T-helper 1 cell (primary cell): ENCODE data around the gene BLCAP.
"Not testable (repeated sequence)": the region's sequence is repeated elsewhere in the genome, so short reads cannot be mapped to it uniquely, and the experiment has no call there.

Experiments used
- DNase-seq, 5 donors: peaks; one replicate each; pipeline ENCODE4 v3.0.0-alpha.2; 2012 to 2020

Gene BLCAP

DNA sequence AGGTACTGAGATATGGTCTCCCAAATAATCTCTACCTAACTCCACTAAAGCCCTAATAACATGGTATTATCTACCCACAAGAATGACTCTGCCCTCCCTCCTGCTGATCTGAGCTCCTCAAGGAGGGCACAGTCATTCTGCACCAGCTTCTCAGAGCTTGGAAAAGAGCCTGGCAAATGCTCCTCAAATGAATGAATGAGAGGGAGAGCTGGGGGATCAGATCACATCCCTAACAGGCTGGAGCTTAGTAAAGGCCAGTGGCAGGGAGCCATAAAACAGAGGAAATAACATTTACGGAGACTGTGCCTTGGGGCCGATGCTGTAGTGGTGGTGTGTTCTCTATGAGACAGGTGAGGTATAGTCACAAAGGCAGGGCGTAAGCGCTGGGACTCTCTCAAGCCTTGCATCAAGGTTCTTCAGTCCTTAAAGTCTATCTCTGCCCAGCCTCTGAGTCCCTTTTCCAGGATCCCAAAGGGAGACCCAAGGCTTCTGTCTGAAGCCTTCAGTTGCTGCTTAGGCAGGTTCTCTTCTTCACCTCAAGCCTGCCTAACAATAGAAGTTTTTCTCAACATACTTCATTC, 13.8 kb downstream of the BLCAP start:
- DNase-seq, result no peak

DNA sequence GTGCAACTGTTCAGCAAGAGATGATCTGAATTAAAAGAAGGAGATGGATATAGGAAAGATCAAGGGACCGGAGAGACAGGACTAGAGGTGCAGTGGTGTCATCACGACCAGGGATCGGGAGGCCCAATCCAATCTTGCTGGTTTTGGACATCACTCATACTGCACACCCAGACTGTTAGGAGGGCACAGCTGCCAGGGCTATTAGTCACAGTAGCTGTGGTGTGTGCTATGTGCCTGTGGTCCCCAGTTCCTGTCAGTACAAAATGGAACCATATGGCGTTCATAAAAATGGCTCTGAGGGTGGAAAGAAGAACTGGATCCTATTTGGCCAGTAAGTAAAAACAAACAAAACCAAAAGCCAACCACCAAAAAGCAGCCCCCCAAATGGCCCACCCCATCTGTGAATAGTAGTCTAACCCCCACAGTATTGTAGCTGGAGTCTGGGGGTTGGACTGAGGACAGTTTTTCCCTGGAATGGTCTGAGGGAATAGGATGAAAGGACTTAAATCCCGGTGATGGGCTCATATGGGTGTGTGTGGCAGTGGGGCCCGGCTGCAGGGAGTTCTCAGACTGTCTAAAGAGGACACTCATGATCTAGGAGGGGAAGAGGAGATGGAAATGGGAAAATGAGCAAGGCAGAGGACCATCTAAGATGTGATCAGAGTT, 15.9 kb downstream of the BLCAP start:
- no peak for DNase-seq

DNA sequence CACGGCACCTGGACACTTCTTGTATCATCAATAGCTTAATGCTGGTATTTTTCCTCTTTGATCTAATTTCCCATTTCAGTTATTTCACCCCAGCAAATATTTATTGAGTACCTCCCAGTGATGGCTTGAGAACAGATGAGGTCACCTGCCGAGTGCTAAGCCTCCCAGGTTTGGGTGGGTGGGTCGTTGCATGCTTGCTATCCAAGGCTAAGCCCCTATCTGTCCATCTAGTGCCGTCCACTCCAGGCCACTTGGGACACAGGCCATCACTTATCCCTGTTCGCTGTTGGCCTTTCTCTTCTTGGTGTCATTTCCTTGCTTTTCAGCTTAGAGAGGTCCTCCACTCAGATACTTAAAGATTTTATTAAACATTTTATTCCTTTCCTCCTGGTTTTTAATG, 17.4 kb downstream of the BLCAP start:
- no peak for DNase-seq

DNA sequence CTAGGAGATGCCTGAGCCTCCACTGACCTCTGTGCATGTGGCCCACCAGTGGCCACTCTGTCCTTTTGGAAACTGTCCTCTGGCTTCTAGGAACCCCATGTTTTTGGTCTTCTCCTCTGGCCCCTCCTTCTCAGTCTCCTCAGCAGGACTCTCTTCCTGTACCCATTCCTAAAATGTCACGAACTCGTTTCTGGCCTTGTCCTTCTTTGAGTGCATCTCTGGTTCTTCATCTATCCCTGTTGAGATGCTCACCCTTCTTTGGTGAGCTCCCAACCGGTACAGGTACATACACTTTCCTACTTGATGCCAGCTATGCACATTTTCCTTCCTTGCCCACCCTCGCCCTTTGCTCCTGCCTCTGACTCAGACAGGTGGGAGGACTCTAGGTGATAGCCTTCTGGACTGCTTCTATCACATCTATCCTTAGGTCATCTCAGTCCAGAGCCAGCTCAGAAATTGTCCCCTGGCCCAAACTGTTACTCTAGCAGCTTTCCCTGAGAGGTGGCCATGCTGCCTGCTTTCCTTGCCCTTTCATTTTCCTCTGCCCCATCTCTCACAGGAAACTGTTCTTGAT, 21.4 kb downstream of the BLCAP start:
- no peak for DNase-seq

DNA sequence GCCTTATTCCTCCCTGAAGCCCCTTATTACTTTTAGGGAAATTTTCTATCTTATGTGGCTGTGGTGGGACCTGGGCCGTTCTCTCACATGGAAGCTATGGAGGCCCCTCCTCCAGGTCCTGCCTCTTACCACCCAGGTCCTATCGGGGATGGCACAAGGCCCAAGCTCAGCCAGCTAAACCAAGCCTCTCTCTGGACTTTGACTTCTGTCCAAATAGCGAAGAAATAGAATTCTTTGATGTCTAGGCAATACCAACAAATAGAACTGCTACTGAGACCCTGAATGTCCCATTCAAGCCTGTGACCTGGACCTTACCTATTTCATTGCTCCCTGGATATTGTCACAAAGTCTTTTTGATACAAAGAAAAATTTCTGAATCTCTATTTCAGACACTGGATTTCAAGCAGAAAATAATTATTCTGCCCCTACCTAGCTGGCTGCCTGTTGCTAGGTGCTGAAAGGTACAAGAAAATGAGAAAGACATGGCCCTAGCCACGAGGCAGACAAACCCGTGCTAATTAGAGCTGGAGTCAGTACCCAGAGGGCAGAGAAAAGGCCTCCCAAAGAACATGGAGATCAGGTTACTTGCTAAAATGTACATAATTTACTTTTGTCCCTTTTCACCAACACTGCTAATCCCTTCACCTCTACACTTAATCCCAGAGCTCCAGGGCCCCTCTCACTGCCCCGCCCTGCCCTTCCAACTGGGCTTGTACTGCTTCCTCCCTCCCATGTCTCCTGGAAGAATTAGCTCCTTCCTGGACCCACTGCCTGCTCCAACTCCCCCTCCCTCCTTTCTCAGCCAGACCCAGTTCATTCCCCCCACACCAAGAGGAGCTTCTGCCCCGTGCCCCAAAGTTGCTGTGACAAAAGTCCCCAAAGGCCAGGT, 22.2 kb downstream of the BLCAP start:
- DNase-seq, result no peak

DNA sequence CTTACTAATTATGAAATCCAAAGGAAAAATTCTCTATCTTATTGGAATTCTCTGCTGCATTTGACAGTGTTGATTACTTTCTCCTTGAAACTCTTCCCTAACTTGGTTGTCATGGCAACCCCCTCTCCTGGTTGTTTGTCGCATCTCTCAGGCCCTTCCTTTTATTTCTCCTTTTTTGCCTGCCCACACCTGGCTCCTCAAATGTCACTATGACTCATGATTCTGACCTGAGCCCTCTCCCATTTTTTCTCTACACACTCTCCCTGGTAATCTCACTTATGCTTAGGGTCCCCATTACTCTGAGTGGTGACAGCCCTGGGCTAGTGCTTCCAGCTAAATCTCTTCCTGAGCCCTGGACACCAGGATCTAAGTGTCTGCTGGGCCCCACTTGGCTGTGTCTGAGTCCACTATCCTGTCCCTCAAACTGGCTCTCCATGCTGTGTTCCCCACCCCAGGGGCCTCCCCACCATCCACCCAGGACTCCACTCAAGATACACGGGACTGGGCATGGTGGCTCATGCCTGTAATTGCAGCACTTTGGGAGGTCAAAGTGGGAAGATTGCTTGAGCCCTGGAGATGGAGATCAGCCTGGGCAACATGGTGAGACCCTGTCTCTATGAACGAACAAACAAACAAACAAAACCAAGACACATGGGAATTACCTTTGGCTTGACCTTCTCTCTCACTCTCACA, 23.1 kb downstream of the BLCAP start:
- no peak for DNase-seq

DNA sequence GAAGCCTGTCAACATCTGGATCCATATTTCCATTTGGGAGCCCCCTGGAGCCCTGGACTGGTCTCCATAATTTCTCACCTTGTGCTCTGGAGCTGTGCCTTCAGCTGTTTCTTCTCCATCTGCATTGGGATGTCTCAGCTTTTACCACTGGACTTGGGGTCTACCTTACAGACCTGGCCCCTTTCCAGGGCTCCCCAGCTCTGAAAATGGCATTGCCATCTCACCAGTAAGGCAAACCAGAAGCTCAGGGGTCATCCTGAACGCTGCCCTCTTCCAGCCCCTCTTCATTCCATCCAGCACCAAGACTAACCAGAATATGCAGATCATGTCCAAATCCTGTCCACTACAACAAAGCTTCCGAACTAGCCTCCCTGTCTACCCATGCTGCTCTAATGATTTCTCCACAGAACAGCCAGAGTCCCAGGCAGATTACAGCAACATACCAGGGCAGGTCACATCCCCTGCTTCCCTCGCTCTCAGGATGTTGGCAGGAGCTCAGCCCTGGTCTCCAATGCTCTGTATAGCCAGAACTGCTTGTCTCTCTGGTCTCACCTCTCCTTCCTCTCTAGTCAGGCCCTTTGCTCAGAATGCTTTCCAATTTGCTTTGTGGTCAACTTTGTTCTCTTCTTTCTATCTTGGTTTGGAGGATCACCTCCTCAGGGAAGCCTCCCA, 24.3 kb downstream of the BLCAP start:
- no peak for DNase-seq

DNA sequence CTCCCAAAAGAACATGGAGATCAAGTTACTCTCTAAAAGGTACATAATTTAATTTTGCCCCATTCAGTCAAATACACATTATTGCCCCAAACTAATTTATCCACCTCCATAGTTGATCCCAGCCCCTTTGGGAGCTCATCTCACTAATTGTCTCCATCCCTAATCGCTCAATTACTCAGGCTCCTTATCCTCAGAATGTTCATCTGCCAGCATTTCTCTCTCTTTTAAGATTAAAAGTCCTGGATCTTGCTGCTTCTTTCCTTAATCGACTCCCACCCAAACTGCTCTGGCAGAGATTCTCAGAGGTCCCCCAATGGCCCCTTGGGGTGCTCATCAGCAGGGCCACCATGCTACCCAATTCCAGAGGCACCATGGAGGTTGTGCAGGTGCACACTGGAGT, 25.0 kb downstream of the BLCAP start:
- no peak for DNase-seq

DNA sequence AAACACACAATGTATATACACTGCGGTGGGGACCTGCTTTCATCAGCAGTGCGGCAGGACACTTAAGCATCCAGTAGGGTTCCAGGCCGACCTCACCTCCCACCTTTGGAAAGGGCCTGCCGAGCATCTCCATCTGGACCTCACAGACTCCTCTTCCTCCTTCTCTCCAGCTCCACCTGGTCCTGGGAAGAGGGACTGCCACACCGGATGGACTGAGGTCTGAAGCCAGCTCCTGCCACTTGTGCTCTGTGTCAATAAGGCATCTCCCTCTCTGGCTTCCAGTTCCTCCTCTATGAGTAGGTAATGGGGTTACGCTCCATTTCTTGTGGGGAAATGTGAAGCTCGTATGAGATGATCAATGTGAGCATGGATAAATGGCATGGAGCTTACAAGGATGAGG, 25.7 kb downstream of the BLCAP start:
- no peak for DNase-seq

DNA sequence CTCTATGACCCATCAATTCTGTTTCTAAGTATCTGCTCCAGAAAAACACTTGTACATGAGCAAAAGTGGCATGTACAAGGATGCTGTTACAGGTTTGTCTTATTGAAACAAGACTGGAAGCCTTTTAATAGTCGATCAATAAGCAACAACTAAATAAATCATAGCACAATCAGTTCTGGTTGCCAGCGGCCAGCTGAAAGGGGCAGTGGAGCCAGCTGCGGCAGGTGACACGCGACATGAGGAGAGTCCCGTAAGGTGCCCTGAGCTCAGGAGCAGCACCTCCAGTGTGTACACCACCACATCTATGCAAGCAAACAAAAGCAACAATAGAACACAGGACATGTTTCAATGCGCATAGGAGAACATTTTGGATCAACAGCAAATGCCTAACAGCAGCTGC, 27.4 kb downstream of the BLCAP start:
- no peak for DNase-seq

DNA sequence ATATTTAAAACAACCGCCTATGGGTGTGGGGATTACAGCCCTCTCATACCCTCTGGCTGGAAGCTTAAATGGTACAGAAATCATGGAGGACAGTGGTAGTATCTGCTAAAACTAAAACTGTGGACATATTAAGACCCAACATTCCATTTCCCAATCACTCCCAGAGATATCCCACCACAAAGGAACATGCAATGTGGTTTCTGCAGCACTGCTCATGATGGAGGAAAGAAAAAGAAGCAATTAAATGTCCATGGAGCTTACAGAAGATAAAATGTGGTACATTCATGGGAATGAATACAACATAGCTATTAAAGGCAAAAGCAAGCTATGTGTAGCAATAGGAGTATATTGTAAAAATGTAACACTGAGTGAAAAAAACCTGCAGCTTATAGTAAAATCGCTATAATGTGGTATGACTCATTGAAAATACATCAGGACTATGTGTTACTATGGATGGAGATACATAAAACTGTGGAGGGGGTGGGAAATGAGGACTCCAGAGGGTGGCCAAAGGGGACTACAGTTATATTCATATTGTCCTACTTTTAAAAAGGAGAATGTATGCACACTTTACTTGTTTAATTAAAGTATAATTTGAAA, 29.5 kb downstream of the BLCAP start:
- DNase-seq, result no peak

DNA sequence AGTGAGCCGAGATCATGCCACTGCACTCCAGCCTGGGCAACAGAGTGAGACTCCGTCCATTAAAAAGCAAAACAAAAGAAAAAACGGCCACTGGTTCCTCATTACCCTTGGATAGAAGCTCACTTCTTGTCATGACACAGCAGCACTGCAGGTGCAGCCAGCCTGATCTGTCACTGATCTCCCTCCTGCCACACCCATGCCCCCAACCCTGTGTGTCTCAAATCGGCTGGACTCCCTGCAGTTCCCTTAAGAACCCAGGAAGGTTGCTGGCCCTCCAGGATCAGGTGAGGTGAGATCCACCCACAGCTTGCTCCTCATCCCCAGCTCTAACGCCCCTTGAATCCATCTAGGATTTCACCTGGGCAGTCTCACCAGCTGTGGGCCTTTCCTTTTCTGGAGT, 32.9 kb downstream of the BLCAP start:
- no peak for DNase-seq

DNA sequence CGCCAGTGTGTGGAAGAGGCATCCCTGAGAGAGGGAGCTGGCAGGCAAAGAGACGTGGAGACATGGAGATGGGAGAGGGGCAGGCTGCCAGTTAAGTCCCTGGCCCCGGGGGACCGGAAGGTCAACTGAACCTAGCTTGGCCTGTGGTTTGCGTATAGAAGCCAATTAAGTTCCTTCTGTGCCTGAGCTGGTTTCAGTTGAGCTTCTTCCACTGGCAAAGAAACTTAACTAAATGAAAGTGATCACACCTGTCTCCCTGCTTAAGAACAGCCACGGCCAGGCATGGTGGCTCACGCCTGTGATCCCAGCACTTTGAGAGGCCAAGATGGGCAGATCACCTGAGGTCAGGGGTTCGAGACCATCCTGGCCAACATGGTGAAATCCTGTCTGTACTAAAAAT, 33.4 kb downstream of the BLCAP start:
- no peak for DNase-seq

DNA sequence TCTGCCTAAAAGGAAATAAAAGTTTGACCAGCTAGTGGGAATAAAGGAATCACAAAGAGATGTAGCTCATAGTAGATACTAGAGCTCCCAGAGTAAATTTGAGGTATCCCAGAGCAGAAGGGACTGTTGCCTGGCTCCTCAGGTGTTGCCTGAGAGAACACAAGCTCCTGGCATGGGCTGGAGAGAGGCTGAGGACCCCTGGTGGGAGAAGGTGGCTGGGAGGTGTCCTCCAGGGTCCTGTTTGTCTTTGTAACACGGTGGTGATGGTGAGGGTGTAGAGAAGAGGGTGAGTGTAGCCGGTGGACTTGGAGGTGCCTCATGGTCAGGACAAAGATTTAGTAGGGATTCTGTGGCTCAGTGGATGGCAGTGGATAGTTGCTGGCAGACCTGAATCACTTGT, 34.7 kb downstream of the BLCAP start:
- no peak for DNase-seq

DNA sequence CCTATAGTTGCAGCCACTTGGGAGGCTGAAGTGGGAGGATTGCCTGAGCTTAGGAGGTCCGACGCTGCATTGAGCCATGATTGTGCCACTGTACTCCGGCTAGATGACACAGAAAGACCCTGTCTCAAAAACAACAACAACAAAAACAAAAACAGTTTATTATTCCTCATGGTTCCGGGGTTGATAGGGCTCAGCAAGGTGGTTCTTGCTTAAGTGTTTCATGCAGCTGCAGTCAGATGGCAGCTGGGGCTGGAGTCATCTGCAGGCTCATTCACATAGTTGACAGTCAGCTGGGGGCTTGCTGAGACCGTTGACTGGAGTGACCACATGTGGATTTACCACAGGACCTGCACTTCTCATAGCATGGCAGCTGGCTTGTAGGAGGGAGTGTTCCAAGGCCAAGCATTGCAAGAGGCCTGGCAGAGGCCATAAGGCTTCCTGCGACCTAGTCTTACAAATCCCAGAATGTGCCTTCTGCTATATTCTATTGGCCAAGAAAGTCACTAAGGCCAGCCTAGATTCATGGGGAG, 35.5 kb downstream of the BLCAP start:
- no peak for DNase-seq

DNA sequence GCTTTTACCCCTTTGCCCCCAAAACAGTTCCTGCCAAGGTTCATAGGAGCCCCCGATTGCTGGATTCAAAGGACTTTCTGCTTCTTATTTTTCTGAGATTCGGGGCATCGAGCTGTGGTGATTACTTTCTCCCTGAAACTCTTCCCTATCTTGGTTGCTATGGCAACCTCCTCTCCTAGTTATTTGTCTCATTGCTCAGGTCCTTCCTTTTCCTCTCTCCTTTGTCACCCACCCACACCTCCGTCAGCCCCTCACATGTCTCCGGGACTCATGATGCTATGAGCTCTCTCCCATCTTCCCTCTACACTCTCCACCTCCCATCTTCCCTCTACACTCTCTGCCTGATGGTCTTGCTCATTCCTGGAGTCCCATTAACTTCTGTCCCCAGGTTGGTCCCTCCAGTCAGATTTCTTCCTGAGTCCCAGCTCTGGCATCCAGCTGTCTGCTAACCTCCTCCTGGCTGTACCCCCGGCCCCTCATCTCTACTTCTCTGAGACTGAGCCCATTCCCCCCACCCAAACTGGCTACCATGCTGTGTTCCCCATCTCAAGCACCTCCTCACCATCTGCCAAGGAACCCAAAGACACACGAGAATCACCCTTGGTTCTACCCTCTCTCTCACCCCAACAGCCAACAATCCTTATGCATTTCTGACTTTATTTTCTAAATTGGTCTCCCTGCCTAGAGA, 36.9 kb downstream of the BLCAP start:
- DNase-seq, result no peak

DNA sequence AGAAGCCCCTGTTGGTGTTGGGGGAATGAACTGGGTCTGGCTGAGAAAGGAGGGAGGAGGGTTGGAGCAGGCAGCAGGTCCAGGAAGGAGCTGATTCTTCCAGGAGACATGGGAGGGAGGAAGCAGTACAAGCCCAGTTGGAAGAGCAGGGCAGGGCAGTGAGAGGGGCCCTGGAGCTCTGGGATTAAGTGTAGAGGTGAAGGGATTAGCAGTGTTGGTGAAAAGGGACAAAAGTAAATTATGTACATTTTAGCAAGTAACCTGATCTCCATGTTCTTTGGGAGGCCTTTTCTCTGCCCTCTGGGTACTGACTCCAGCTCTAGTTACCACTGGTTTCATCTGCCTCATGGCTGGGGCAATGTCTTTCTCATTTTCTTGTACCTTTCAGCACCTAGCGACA, 41.5 kb downstream of the BLCAP start:
- not testable (repeated sequence) for DNase-seq

DNA sequence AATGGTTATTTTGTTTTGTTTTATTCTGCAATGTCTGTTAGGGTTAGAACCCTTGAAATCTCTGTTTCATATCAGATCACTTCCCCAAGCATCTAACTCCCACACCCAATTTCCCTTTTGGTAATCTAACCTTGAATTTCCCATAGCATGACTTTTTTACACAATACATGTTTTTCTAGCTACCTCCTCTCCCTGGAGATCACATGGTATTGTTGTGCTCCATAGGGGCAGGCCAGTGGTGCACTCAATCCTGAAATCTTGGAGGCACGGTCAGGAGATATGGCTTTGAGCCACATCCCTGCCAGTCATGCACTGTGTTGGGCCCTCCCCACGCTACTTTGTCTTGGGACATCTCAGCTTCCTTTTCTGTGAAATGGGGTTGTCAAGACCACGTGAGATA, 43.3 kb downstream of the BLCAP start:
- DNase-seq, result no peak

DNA sequence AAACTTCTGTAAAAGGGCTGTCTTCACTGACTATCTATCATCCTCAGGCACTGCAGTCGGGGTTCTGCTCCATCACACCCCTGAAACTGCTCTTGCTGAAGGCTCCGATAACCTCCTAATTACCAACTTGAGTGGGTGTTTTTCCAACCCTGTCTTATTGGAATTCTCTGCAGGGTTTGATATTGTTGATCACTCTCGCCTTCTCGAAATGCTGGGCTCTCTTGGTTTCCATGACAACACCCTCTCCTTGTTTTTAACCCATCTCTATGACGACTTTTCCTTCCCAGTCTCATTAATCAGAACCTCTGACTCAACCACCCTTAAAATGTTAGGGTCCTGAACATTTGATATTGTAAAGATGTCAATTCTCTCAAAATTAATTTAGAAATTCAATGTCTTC, 46.1 kb downstream of the BLCAP start:
- DNase-seq, result no peak

DNA sequence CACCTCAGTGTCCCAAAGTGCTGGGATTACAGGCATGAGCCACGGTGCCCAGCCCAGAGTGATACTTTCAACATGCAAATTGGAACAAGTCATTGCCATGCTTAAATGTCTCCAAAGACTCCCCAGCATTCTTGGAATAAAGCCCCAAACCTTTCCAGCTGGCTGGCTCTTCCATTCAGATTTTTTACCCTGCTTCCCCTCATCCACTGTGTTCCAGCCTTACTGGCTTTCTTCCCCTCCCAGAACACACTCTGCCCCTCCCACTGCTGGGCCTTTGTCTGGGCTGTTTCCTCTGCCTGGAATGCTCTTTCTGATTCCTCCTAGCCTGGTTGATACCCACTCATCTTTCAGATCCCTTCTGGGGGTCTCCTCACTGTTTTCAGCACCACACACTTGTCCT, 46.8 kb downstream of the BLCAP start:
- DNase-seq, result no peak
